Hippocampal formation (tissue), 2 donors: Measurements from ENCODE around the gene TRAF3IP3.
A peak's percentile ranks its signal among the peaks of the same experiment; 100 is the strongest.

ENCODE experiments used
- DNase-seq, 2 donors: peaks; one replicate each; lab custom pipeline; 2025; lab: John Stamatoyannopoulos, UW

Gene TRAF3IP3

GRCh38 chr1:209827384-209828262 lies 71.8 kb downstream of the TRAF3IP3 start, which contains the start of gene UTP25:
Gene UTP25 (plus strand): TSS chr1:209827972. CDS start chr1:209828064, 92 bp downstream.
- peak; percentile 85 to 90 for DNase-seq

GRCh38 chr1:209829716-209830115 lies 73.9 kb downstream of the TRAF3IP3 start:
- no peak for DNase-seq

GRCh38 chr1:209830722-209831121 lies 74.9 kb downstream of the TRAF3IP3 start:
- DNase-seq: no peak

GRCh38 chr1:209831615-209832014 lies 75.8 kb downstream of the TRAF3IP3 start:
- DNase-seq: no peak
